ENCODE data around the gene COL10A1. TPM values are rescaled to one million over a fixed set of nuclear protein-coding genes. Genes with fewer than 3 reads are reported as not detected.

Gene COL10A1
- total and polyA plus RNA-seq, 2 experiments from 2014 or later: 0.28 to 0.31 TPM

GRCh38 chr6:116101790-116102189 is 24.1 kb downstream of the COL10A1 start (continued):
- TF ChIP-seq STAT1 (IDR thresholded peaks at IDR 0.05; ENCODE audit: unreplicated experiment): no peak
- TF ChIP-seq EZH2phosphoT487 (IDR thresholded peaks at IDR 0.05; ENCODE audit: unreplicated experiment): no peak
- TF ChIP-seq, protein P1, sequence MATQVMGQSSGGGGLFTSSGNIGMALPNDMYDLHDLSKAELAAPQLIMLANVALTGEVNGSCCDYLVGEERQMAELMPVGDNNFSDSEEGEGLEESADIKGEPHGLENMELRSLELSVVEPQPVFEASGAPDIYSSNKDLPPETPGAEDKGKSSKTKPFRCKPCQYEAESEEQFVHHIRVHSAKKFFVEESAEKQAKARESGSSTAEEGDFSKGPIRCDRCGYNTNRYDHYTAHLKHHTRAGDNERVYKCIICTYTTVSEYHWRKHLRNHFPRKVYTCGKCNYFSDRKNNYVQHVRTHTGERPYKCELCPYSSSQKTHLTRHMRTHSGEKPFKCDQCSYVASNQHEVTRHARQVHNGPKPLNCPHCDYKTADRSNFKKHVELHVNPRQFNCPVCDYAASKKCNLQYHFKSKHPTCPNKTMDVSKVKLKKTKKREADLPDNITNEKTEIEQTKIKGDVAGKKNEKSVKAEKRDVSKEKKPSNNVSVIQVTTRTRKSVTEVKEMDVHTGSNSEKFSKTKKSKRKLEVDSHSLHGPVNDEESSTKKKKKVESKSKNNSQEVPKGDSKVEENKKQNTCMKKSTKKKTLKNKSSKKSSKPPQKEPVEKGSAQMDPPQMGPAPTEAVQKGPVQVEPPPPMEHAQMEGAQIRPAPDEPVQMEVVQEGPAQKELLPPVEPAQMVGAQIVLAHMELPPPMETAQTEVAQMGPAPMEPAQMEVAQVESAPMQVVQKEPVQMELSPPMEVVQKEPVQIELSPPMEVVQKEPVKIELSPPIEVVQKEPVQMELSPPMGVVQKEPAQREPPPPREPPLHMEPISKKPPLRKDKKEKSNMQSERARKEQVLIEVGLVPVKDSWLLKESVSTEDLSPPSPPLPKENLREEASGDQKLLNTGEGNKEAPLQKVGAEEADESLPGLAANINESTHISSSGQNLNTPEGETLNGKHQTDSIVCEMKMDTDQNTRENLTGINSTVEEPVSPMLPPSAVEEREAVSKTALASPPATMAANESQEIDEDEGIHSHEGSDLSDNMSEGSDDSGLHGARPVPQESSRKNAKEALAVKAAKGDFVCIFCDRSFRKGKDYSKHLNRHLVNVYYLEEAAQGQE (IDR thresholded peaks at IDR 0.05; ENCODE audit: unreplicated experiment): no peak
- TF ChIP-seq POLR2AphosphoS5 (IDR thresholded peaks at IDR 0.05; ENCODE audit: low read depth): no peak

DNA sequence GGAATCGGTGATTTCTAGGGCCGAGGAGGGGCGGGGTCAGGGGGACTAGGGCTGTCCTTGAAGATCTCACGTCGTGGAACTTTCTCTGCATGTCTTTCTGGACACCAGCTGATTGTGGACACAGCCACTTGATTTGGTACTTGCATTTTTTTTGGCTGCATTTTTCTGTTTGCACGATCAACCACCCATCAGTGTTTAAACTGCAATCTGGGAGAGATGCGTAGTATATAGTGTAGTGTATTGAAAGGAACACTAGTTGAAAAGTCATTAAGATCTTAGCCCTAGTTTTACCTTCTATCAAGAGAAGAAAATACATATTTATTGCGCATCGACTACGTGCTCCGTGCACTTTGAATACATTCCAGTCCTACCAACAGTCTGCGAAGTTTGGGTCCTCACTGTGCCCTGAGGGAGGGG is 24.6 kb downstream of the COL10A1 start:
- Mint-ChIP-seq H3K36me3 (ENCODE audit: low read depth) (peaks cover 13% of the 10 kb centered on the region), H3K27me3 (ENCODE audit: insufficient read depth, low read depth, poor library complexity) (peaks cover 7% of the 10 kb centered on the region), H3K27ac (peak overlapping the region; percentile 95), H3K4me3 (peak overlapping the region; percentile 93), H3K4me1 (peaks cover 49% of the 10 kb centered on the region), H3K9me3 (peaks cover 6% of the 10 kb centered on the region)
- Histone ChIP-seq H3F3A (replicated peaks; ENCODE audit: low read depth) (no peaks in the 10 kb centered on the region; the same call in 1 of the 2 replicates), H3K27me3 (ENCODE audit: insufficient read depth) (peaks cover 6% of the 10 kb centered on the region; the same call in 1 of the 2 replicates), H2AFZ (peak overlapping the region; percentile 38; the same call in 1 of the 2 replicates), H3K4me1 (ENCODE audit: insufficient read depth) (peaks cover 26% of the 10 kb centered on the region), H3K9me2 (ENCODE audit: insufficient read depth) (no peaks in the 10 kb centered on the region), H3K36me3 (ENCODE audit: insufficient read depth) (no peaks in the 10 kb centered on the region), H3K4me3 (peak overlapping the region; percentile 89), H4K20me1 (replicated peaks; ENCODE audit: insufficient read depth) (no peaks in the 10 kb centered on the region), H3K79me2 (replicated peaks; ENCODE audit: insufficient read depth) (peaks cover 34% of the 10 kb centered on the region), H3K27ac (ENCODE audit: low read depth) (peak overlapping the region; percentile 99), H3K4me2 (peak overlapping the region; percentile 91)
- TF ChIP-seq ZNF331 (CRISPR knock-in tag; IDR thresholded peaks at IDR 0.05; ENCODE audit: low read depth) (no peak), ETS1 (IDR thresholded peaks at IDR 0.05) (no peak), CREB1 (CRISPR knock-in tag; IDR thresholded peaks at IDR 0.05; ENCODE audit: low read depth) (no peak), JUNB (IDR thresholded peaks at IDR 0.05; ENCODE audit: unreplicated experiment) (no peak), EZH2phosphoT487 (IDR thresholded peaks at IDR 0.05; ENCODE audit: unreplicated experiment) (no peak)
- no peak for DNase-seq (ENCODE audit: low spot score)
- ATAC-seq: no peak

All from GM23338 (cell line).